GM18909 (cell line): ENCODE results near the gene ZSCAN26.
"Not testable (repeated sequence)": the region's sequence is repeated elsewhere in the genome, so short reads cannot be mapped to it uniquely, and the experiment has no call there.

Source experiments
- ATAC-seq: cut with Tn5 transposase; IDR thresholded peaks from one replicate; pipeline ENCODE4 v1.9.1; 2021; ENCODE audit warnings: mild to moderate bottlenecking; ENCODE audit not compliant: unreplicated experiment, poor library complexity

The ZSCAN26 gene

GRCh38 chr6:28252009-28252975, 14.7 kb upstream of the ZSCAN26 start, which contains the start of gene ZKSCAN4:
Gene ZKSCAN4, minus strand, starts transcription at chr6:28252269. Its CDS starts 289 bp downstream, at chr6:28251980.
- peak; percentile 80 for ATAC-seq

GRCh38 chr6:28254121-28254519, 12.8 kb upstream of the ZSCAN26 start:
- no peak for ATAC-seq

DNA sequence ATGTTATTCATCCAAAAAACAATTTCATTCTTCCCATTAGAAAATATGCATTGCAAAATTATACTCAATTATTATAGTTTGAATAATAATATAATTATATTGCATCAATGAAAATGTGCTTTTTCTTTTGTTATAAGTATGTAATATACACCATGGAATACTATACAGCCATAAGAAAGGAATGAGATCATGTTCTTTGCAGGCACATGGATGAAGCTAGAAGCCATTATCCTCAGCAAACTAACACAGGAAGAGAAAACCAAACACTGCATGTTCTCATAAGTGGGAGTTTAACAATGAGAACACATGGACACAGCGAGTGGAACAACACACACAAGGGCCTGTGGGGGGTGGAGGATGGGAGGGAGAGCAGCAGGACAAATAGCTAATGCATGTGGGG, 9.9 kb upstream of the ZSCAN26 start:
- ATAC-seq: no peak

DNA sequence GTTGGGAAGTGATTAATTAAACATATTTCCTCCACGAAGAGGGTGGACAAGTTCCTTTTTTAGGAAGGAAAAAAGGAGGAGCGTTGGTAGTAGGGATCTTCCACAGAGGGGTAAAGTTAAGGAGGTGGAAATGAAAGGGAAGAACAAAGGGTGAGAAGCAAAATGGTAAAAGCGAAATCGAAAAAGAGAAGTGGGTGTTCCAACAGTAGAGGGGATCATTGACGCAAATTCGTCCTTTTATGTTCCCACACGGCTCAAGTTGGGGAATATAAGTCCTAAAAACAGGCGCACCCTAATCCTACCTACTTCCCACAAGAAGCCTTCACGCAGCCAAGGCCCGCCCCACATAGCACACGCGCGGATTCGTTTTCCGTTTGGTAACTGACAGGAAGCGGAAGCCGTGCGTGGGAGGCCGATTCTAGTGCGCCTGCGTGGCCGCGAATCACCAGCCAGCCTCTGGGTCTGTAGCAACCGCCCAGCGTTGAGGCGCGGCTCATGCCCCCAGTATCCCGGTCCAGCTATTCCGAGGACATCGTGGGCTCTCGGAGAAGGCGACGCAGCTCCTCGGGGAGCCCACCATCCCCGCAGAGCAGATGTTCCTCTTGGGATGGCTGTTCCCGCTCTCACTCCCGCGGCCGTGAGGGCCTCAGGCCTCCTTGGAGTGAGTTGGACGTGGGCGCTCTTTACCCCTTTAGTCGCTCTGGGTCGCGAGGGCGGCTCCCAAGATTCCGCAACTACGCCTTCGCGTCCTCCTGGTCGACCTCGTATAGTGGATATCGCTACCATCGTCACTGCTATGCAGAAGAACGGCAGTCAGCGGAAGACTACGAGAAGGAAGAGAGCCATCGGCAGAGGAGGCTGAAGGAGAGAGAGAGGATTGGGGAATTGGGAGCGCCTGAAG, 7.8 kb upstream of the ZSCAN26 start, which contains the start of gene NKAPL:
Gene NKAPL, plus strand, starts transcription at position 421 of the 901 bp plus-strand sequence. Its CDS starts 75 bp downstream, at position 496.
- ATAC-seq: no peak

GRCh38 chr6:28263922-28264321, 3.0 kb upstream of the ZSCAN26 start:
- no peak for ATAC-seq

- ATAC-seq: no peak
These were observed 2.0 kb upstream of the ZSCAN26 start for GRCh38 chr6:28264834-28265401.

- no peak for ATAC-seq
These were observed 381 bp upstream of the ZSCAN26 start for GRCh38 chr6:28266563-28266961.

DNA sequence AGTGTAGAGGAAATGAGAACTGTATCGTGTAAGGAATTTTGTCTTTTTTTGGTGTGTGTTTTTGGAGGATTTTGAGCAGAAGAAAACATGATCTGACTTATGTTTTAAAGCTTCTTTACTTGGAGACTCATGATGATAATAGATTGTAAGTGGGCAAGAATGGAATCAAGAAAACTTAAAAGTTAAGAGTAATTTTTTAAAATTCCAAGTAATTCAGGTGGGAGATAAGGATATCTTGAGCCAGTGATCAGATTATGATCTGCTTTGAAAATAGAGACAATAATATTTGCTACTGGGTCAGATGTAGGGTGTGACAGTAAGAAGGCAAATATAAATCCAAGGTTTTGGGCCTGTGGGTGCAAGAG, 734 bp downstream of the ZSCAN26 start:
- ATAC-seq: no peak

DNA sequence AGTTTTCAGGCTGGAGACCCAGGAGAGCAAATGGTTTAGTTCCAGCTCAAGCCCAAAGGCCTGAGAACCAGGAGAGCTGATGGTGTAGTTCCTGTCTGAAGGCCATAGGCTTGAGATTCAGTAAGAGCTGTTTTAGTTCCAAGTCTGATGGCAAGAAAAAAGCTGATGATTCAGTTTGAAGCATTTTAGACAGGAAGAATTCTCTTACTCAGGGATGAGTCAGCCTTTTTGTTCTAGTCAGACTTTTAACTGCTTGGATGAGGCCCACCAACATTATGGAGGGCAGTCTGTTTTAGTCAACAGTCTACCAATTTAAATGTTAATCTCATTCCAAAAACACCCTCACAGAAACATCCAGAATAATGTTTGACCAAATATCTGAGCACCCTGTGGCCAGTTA, 2.5 kb downstream of the ZSCAN26 start:
- no peak for ATAC-seq

DNA sequence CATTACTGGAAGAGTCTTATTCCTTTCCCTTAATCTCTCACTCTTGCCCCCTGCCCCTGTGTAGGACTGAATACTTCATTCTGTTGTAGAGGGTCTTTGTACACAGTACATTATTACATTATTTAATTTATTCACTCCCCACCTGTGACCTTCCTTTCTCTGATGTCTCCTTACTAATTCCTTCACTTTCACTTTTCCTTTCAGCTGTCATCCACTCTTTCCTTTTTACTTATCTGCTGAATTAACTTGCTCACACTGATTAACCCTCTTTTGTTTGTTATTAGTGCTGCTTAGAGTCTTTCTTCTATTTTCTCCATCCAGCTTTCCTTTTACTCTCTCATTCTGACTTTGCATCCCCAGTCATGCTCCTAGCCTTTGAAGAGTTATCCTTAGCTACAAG, 7.9 kb downstream of the ZSCAN26 start:
- ATAC-seq: no peak

GRCh38 chr6:28277746-28278145, 10.8 kb downstream of the ZSCAN26 start:
- no peak for ATAC-seq

DNA sequence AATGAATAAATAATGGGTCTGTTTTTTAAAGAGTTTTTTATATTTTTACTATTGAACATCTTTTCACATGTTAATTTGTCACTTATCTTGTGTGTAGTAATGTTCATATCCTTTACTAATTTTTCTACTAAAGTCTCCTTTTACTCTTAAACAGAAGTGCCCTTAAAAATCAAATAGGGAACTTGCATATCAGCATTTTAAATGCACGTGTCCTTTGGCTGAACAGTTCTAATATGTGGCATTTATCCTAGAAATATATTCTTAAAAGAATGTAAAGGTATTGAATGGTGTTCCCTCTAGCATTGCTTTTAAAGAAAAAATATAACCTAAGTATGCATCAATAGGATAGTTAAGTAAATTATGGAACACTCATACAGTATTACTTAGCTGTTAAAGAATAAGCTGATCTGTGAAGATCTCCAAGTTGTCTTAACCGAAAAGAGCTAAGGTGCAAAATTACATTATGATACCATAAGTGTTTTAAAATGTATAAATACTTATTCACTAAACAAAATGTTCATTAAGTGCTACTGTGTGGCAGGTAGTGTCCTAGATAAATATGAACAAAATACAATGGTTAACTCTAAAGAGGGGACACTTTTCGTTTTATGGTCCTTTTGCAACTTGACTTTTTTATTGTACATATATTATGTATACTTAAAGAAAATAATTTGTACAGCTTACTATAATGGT, 13.8 kb downstream of the ZSCAN26 start:
- ATAC-seq: no peak

DNA sequence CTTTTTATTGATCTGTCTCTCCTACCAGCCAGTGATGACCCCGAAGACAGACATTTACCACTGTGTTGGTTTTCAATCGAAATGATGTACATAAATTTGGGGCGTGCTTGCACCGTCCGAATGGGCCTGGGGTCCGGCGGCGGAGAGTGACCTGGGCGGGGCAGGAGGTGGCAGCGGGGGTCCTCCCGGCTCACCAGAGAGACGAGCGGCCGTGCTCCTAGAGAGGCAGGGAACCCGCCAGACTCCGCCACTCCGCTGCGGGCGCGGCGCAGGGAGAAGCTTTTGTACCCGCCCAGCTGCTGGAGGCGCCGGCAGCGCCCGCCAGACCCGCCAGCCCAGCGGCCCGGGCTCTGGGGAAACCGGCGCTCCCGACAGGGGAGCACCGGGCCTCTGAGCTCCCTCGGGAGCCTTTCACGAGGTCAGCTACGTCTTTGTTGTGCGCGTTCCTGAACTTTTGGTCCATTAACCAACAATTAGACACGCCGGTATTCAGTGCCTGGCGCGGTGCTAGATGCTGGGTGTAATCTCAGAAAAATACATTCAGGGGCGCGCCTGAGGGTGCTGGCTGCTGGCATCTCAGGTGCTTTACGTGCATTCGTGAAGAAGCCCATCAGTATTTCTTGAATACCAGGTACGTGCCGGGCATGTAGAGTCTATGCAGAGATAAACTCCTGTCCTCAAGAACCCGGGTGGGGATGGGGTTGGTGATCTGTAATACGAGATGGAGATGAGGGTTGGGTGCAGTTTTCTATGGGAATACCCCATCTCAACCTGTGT, 14.5 kb downstream of the ZSCAN26 start, which contains the start of gene PGBD1:
Gene PGBD1, plus strand, starts transcription at position 285 of the 777 bp plus-strand sequence. CDS start 2,242 bp downstream, outside the sequence.
- peak; percentile 79 for ATAC-seq

DNA sequence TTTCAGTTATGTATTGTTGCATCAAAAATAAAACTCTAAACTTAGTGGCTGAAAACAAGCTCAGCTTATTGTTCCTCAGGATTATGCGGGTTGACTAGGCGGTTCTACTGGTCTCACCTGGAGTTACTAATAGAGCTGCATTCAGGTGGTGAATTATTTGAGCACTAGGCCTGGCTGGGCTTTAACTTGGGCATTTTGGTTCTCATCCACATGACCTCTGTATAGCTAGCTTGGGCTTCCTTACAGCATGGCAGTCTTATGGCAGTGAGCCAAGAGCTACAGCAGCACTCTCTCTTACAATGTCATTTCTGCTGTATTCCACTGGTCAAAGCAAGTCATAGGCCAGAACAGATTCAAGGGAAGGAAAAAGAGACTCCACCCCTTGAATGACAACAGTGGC, 16.0 kb downstream of the ZSCAN26 start:
- ATAC-seq: no peak

- ATAC-seq: no peak
These were observed 24.6 kb downstream of the ZSCAN26 start for GRCh38 chr6:28291573-28291972.

DNA sequence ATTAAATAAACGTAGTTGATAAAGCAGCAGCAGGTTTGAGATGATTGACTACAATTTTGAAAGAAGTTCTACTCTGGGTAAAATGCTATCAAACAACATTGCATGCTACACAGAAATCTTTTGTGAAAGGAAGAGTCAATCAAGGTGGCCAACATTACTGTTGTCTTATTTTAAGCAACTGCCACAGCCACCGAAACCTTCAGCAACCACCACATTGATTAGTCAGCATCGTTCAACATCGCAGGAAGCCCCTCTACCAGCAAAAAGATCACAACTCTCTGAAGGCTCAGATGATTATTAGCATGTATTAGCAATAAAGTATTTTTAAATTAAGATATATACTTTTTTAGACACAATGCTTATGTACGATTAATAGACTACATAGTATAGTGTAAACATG, 28.4 kb downstream of the ZSCAN26 start:
- ATAC-seq: no peak

DNA sequence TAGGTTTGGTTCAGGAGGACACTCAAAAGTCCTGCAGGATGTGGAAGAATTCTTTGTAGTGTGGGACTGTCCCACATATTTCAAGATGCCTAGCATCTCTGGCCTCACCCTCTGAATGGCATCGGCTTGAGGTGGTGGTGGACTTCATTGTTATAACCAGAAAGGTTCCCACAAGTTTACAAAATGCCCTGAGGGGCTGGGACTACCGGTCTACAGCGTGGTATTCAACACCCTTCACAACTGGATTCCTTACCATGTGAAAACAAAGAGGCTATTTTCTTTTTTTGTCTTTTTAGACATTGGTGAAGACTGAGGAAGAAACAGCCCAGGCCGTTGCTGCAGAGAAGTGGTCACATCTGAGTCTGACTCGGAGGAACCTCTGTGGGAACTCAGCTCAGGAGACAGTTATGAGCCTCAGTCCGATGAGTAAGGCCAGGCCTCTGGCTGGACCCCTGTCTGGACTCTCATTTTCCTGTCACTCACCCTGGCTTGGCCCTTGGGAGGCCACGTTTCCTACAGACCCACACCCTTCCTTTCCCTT, 29.6 kb downstream of the ZSCAN26 start:
- no peak for ATAC-seq

- ATAC-seq: peak; percentile 91
These were observed 36.6 kb downstream of the ZSCAN26 start for GRCh38 chr6:28303570-28303969.

- ATAC-seq: not testable (repeated sequence)
These were observed 39.4 kb downstream of the ZSCAN26 start for GRCh38 chr6:28306363-28306762.
